Fibroblast of gingiva (primary cell): ENCODE measurements around the gene NSUN5.
"Not testable (repeated sequence)": the region's sequence is repeated elsewhere in the genome, so short reads cannot be mapped to it uniquely, and the experiment has no call there.

ENCODE experiments used
- DNase-seq: peaks from one replicate; pipeline ENCODE4 v3.0.0-alpha.2; 2011; ENCODE audit warnings: low read depth

Gene NSUN5

DNA sequence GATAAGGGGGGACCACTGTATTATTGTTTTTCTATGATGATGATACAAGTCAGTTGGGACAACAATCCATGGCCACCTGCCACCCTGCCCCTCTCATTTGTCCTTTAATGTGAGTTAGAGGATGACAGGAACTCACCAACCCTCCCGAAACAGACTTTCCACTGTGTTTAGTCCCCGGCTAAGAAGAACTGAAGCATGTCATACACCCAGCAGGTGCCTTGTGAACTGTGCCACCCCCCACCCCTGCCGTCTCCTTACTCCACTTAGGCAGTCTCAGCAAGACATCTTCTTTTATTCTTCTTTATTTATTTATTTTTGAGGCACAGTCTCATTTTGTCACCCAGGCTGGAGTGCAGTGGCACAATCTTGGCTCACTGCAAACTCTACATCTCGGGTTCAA, 40.8 kb downstream of the NSUN5 start:
- DNase-seq: not testable (repeated sequence)

- not testable (repeated sequence) for DNase-seq
Measured at GRCh38 chr7:73266719-73267368, 41.8 kb downstream of the NSUN5 start.

DNA sequence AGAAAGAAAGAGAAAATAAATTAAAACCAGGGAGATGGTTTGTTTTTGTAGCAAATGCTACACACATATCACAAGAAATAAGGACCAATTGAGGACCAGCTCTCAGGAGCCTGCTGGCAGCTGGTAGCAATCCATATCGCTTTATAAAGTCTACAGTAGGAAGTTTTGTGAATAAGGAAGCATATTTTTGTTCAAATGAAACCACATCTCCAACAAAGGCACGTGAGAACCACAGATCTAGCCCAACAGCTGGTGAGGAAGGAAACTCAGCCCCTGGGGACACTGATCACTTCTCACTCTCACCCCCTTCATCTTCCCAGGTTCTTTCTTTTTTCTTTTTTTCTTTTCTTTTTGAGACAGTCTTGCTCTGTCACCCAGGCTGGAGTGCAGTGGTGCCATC, 46.2 kb downstream of the NSUN5 start:
- DNase-seq: not testable (repeated sequence)
